Liver (tissue), 9 donors: Measurements from ENCODE around the gene LYSMD1. TPM values are rescaled to one million over a fixed set of nuclear protein-coding genes. Genes with fewer than 3 reads are reported as not detected.

ENCODE experiments used
- DNase-seq: peaks from one replicate; pipeline ENCODE4 v3.0.0-alpha.2; 2017; ENCODE audit warnings: low spot score
- H3K27ac ChIP-seq, 2 donors: one replicate each; pipeline ENCODE4 v1.7.0; 2013; ENCODE audit warnings: inconsistent platforms in 2 of 2, low read length in 2 of 2, control low read depth in 1 of 2, low read depth in 1 of 2, mild to moderate bottlenecking in 1 of 2
- H3K27me3 ChIP-seq, 4 donors: one replicate each; pipeline versions ENCODE4 v1.6.1 to v1.7.0; 2013; ENCODE audit warnings: low read length in 3 of 4, inconsistent platforms in 1 of 4, mild to moderate bottlenecking in 1 of 4, moderate library complexity in 1 of 4; ENCODE audit not compliant: control insufficient read depth in 4 of 4, insufficient read depth in 4 of 4
- H3K36me3 ChIP-seq, 4 donors: one replicate each; pipeline versions ENCODE4 v1.6.1 to v1.7.0; 2013; ENCODE audit warnings: low read length in 3 of 4, mild to moderate bottlenecking in 3 of 4, low read depth in 1 of 4, moderate library complexity in 1 of 4; ENCODE audit not compliant: control insufficient read depth in 4 of 4, insufficient read depth in 3 of 4
- H3K4me1 ChIP-seq, 4 donors: one replicate each; pipeline versions ENCODE4 v1.6.1 to v1.7.0; 2013; ENCODE audit warnings: low read length in 3 of 4, mild to moderate bottlenecking in 3 of 4, moderate library complexity in 1 of 4; ENCODE audit not compliant: control insufficient read depth in 4 of 4, insufficient read depth in 4 of 4
- H3K4me3 ChIP-seq, 3 donors: one replicate each; pipeline versions ENCODE4 v1.6.1 to v1.7.0; 2013; ENCODE audit warnings: low read length in 3 of 3, control low read depth in 1 of 3, low read depth in 1 of 3, mild to moderate bottlenecking in 1 of 3
- H3K9ac ChIP-seq, 2 donors: one replicate each; pipeline ENCODE4 v1.7.0; 2013; ENCODE audit warnings: low read length in 2 of 2, mild to moderate bottlenecking in 2 of 2, moderate library complexity in 2 of 2, control low read depth in 1 of 2, low read depth in 1 of 2
- H3K9me3 ChIP-seq, 4 donors: one replicate each; pipeline versions ENCODE4 v1.6.1 to v1.7.0; 2013; ENCODE audit warnings: low read length in 3 of 4; ENCODE audit not compliant: control insufficient read depth in 4 of 4
- ATF3 ChIP-seq: IDR thresholded peaks from 2 replicates; pipeline ENCODE4 v1.6.1; 2016; ENCODE audit warnings: antibody characterized with exemption
- CTCF ChIP-seq: fragments of 150-350 bp; IDR thresholded peaks from 2 replicates; pipeline ENCODE4 v1.5.1; 2017; ENCODE audit warnings: improper control_type of control experiment, low read depth, low read length; ENCODE audit not compliant: missing input control
- EGR1 ChIP-seq, 2 donors: IDR thresholded peaks; 2 replicates each; pipeline ENCODE4 v1.6.1; 2016 to 2018; ENCODE audit warnings: antibody characterized with exemption in 2 of 2, low read depth in 2 of 2
- FOXA1 ChIP-seq: IDR thresholded peaks from 2 replicates; pipeline ENCODE4 v1.6.1; 2016; ENCODE audit warnings: antibody characterized with exemption
- FOXA2 ChIP-seq: IDR thresholded peaks from 2 replicates; pipeline ENCODE4 v1.6.1; 2016; ENCODE audit warnings: antibody characterized with exemption
- GABPA ChIP-seq, 2 donors: IDR thresholded peaks in 1 of 2; conservative IDR thresholded peaks in 1 of 2; 2 replicates each; pipeline ENCODE4 v1.6.1; 2016; ENCODE audit warnings: antibody characterized with exemption in 2 of 2, mild to moderate bottlenecking in 1 of 2, moderate library complexity in 1 of 2
- HNF4A ChIP-seq, 2 donors: conservative IDR thresholded peaks; 2 replicates each; pipeline ENCODE4 v1.6.1; 2016; ENCODE audit warnings: antibody characterized with exemption in 2 of 2, mild to moderate bottlenecking in 2 of 2
- HNF4G ChIP-seq: IDR thresholded peaks from 2 replicates; pipeline ENCODE4 v1.6.1; 2016; ENCODE audit warnings: antibody characterized with exemption
- JUND ChIP-seq, 2 donors: IDR thresholded peaks; 2 replicates each; pipeline ENCODE4 v1.6.1; 2016; ENCODE audit warnings: antibody characterized with exemption in 2 of 2
- MAX ChIP-seq: IDR thresholded peaks from 2 replicates; pipeline ENCODE4 v1.6.1; 2016; ENCODE audit warnings: antibody characterized with exemption
- NR2F2 ChIP-seq: IDR thresholded peaks from 2 replicates; pipeline ENCODE4 v1.6.1; 2016; ENCODE audit warnings: antibody characterized with exemption
- RAD21 ChIP-seq, 2 donors: IDR thresholded peaks; 2 replicates each; pipeline ENCODE4 v1.6.1; 2016; ENCODE audit warnings: antibody characterized with exemption in 2 of 2, mild to moderate bottlenecking in 2 of 2
- REST ChIP-seq: IDR thresholded peaks from 2 replicates; pipeline ENCODE4 v1.6.1; 2016; ENCODE audit warnings: antibody characterized with exemption, mild to moderate bottlenecking
- RXRA ChIP-seq, 2 donors: IDR thresholded peaks; 2 replicates each; pipeline ENCODE4 v1.6.1; 2017 to 2018; ENCODE audit warnings: antibody characterized with exemption in 2 of 2, mild to moderate bottlenecking in 1 of 2
- SP1 ChIP-seq: IDR thresholded peaks from 2 replicates; pipeline ENCODE4 v1.6.1; 2018; ENCODE audit warnings: antibody characterized with exemption, mild to moderate bottlenecking
- TAF1 ChIP-seq: conservative IDR thresholded peaks from 2 replicates; pipeline ENCODE4 v1.6.1; 2016; ENCODE audit warnings: antibody characterized with exemption, mild to moderate bottlenecking
- YY1 ChIP-seq: IDR thresholded peaks from 2 replicates; pipeline ENCODE4 v1.6.1; 2016; ENCODE audit warnings: antibody characterized with exemption, mild to moderate bottlenecking
- ZBTB33 ChIP-seq: IDR thresholded peaks from 2 replicates; pipeline ENCODE4 v1.6.1; 2016; ENCODE audit warnings: antibody characterized with exemption
- WGBS: extraction: QIAGEN DNeasy Blood & Tissue Kit; methylation state at CpG from one replicate; pipeline ENCODE4 v1.1.7; 2013; 5-methylcytosine and 5-hydroxymethylcytosine counted together
- polyA plus RNA-seq, 2 donors: library from polyadenylated mRNA; stranded (reverse) in 1 of 2; unstranded in 1 of 2; fragments of 200-250 nt in 1 of 2; fragments of >200 nt in 1 of 2; fragmentation: Nextera tagmentation in 1 of 2; extraction: Ambion mirVana in 1 of 2; gene quantifications; one replicate each; pipeline versions ENCODE4 v1.2.1 to v1.2.3, GENCODE V29; 2013 to 2015
- total RNA-seq, 2 donors: library from RNA; depleted of rRNA; stranded (reverse); fragments of >200 nt; gene quantifications; one replicate each; pipeline ENCODE4 v1.2.3, GENCODE V29; 2014
- donor health status: healthy.
- donor health status: healthy.
- donor health status: healthy.
- donor health status: healthy.
- donor health status: healthy.

The LYSMD1 gene
- total and polyA plus RNA-seq, 4 donors = 2.8 to 5.3 (median 3.9) TPM

- no peak for TF ChIP-seq FOXA1
- no peak for TF ChIP-seq RAD21 (IDR thresholded peaks at IDR 0.05)
- no peak for TF ChIP-seq REST
- no peak for TF ChIP-seq NR2F2
- TF ChIP-seq GABPA (IDR thresholded peaks at IDR 0.05 in 1 of 2, conservative IDR thresholded peaks at IDR 0.05 in 1 of 2) = no peak
- no peak for TF ChIP-seq MAX
- no peak for TF ChIP-seq CTCF
- H3K27me3 ChIP-seq = no peaks in the 10 kb centered on the region
- WGBS = 13% methylated on average over 26 of the region's 26 CpGs
- peak overlapping the region; percentile 64 to 82 (median 65) for H3K4me3 ChIP-seq
- H3K36me3 ChIP-seq = peaks cover 0 to 2% (median 0%) of the 10 kb centered on the region in 4 donors
- no peak for DNase-seq
- no peak overlapping the region for H3K9ac ChIP-seq
- H3K4me1 ChIP-seq = peaks cover 0 to 25% (median 16%) of the 10 kb centered on the region in 4 donors
- no peaks in the 10 kb centered on the region for H3K9me3 ChIP-seq
- no peak overlapping the region for H3K27ac ChIP-seq
These were observed 19.7 kb downstream of the LYSMD1 start for GRCh38 chr1:151146072-151146411.

- no peaks in the 10 kb centered on the region for H3K27me3 ChIP-seq
- peak overlapping the region in 2 of 3 donors; percentile 64 to 65 for H3K4me3 ChIP-seq
- WGBS = 61% methylated on average over 43 of the region's 43 CpGs
- no peak overlapping the region for H3K9ac ChIP-seq
- H3K9me3 ChIP-seq = no peaks in the 10 kb centered on the region
- H3K27ac ChIP-seq = no peak overlapping the region
- DNase-seq = no peak
- peaks cover 0 to 2% (median 0%) of the 10 kb centered on the region in 4 donors for H3K36me3 ChIP-seq
- peaks cover 0 to 25% (median 16%) of the 10 kb centered on the region in 4 donors for H3K4me1 ChIP-seq
- no peak for TF ChIP-seq HNF4A (conservative IDR thresholded peaks at IDR 0.05)
- no peak for TF ChIP-seq EGR1 (IDR thresholded peaks at IDR 0.05; ENCODE audit: low read depth in 2 of 2)
- no peak for TF ChIP-seq YY1
- no peak for TF ChIP-seq CTCF
- TF ChIP-seq ZBTB33 = no peak
- TF ChIP-seq HNF4G = no peak
- TF ChIP-seq MAX = no peak
- no peak for TF ChIP-seq RAD21 (IDR thresholded peaks at IDR 0.05)
- no peak for TF ChIP-seq TAF1
- TF ChIP-seq FOXA2 = no peak
- TF ChIP-seq RXRA (IDR thresholded peaks at IDR 0.05) = no peak
- no peak for TF ChIP-seq ATF3
- no peak for TF ChIP-seq FOXA1
- TF ChIP-seq GABPA (IDR thresholded peaks at IDR 0.05 in 1 of 2, conservative IDR thresholded peaks at IDR 0.05 in 1 of 2) = no peak
- no peak for TF ChIP-seq JUND (IDR thresholded peaks at IDR 0.05)
- no peak for TF ChIP-seq SP1
These were observed 20.2 kb downstream of the LYSMD1 start for GRCh38 chr1:151145304-151146071.
